SK-N-SH treated with all-trans-retinoic acid at 6 μM for 48 hours (cell line): ENCODE results near the gene COL4A4.

Experiments used
- ATAC-seq: fragments of 200-7000 bp; cut with Tn5 transposase; 3 replicates; pipeline ENCODE4 v1.9.1; 2020; ENCODE audit warnings: mild to moderate bottlenecking, moderate library complexity
- ARNTL ChIP-seq: fragments of 450-650 bp; formaldehyde crosslinking; IDR thresholded peaks from 2 replicates; pipeline ENCODE4 v1.5.0; 2020; ENCODE audit warnings: low read depth, mild to moderate bottlenecking, moderate library complexity, borderline replicate concordance
- BACH2 ChIP-seq: fragments of 250-450 bp; sonication (Bioruptor Pico); IDR thresholded peaks from 2 replicates; pipeline ENCODE4 v1.9.0; 2021; ENCODE audit warnings: mild to moderate bottlenecking, borderline replicate concordance
- ESRRG ChIP-seq: fragments of 250-450 bp; sonication (Bioruptor Pico); IDR thresholded peaks from 2 replicates; pipeline ENCODE4 v1.6.1; 2021; ENCODE audit warnings: mild to moderate bottlenecking
- GLIS3 ChIP-seq: fragments of 250-450 bp; sonication (Bioruptor Pico); IDR thresholded peaks from 2 replicates; pipeline ENCODE4 v1.5.0; 2020; ENCODE audit warnings: mild to moderate bottlenecking, moderate library complexity
- OSR1 ChIP-seq: fragments of 250-450 bp; sonication (Bioruptor Pico); IDR thresholded peaks from 2 replicates; pipeline ENCODE4 v1.8.0; 2022; ENCODE audit warnings: moderate library complexity, mild to moderate bottlenecking, inconsistent platforms
- PPARA ChIP-seq: fragments of 250-450 bp; sonication (Bioruptor Pico); IDR thresholded peaks from 2 replicates; pipeline ENCODE4 v1.5.0; 2020; ENCODE audit warnings: mild to moderate bottlenecking, borderline replicate concordance
- RARB ChIP-seq: fragments of 250-450 bp; sonication (Bioruptor Pico); IDR thresholded peaks from 2 replicates; pipeline ENCODE4 v1.8.0; 2021; ENCODE audit warnings: mild to moderate bottlenecking, moderate library complexity
- SNAI2 ChIP-seq: fragments of 250-450 bp; sonication (Bioruptor Pico); IDR thresholded peaks from 2 replicates; pipeline ENCODE4 v1.5.0; 2020; ENCODE audit warnings: mild to moderate bottlenecking, moderate library complexity
- TOX ChIP-seq: fragments of 250-450 bp; sonication (Bioruptor Pico); IDR thresholded peaks from 2 replicates; pipeline ENCODE4 v1.8.0; 2021; ENCODE audit warnings: mild to moderate bottlenecking, moderate library complexity, borderline replicate concordance
- ZFP3 ChIP-seq: fragments of 250-450 bp; sonication (Bioruptor Pico); IDR thresholded peaks from 2 replicates; pipeline ENCODE4 v1.5.0; 2020; ENCODE audit warnings: mild to moderate bottlenecking, moderate library complexity
- ZFP30 ChIP-seq: fragments of 450-650 bp; formaldehyde crosslinking; IDR thresholded peaks from 2 replicates; pipeline ENCODE4 v1.5.0; 2022; ENCODE audit warnings: mild to moderate bottlenecking, moderate library complexity
- ZNF565 ChIP-seq: fragments of 450-650 bp; formaldehyde crosslinking; conservative IDR thresholded peaks from 2 replicates; pipeline ENCODE4 v1.5.0; 2020; ENCODE audit warnings: low read depth, mild to moderate bottlenecking, moderate library complexity
- ZNF70 ChIP-seq: fragments of 450-650 bp; formaldehyde crosslinking; IDR thresholded peaks from 2 replicates; pipeline ENCODE4 v1.5.0; 2020; ENCODE audit warnings: mild to moderate bottlenecking, moderate library complexity
- ZNF8 ChIP-seq: fragments of 450-650 bp; formaldehyde crosslinking; IDR thresholded peaks from 2 replicates; pipeline ENCODE4 v1.5.0; 2020; ENCODE audit warnings: mild to moderate bottlenecking, moderate library complexity
- TF ChIP-seq, protein P1 (sequence below): fragments of 250-450 bp; sonication (Bioruptor Pico); IDR thresholded peaks from 2 replicates; pipeline ENCODE4 v1.5.1; 2021; ENCODE audit warnings: mild to moderate bottlenecking, moderate library complexity
- TF ChIP-seq, protein P2 (sequence below): fragments of 250-450 bp; sonication (Bioruptor Pico); IDR thresholded peaks from 2 replicates; pipeline ENCODE4 v1.8.0; 2020; ENCODE audit warnings: mild to moderate bottlenecking, moderate library complexity, borderline replicate concordance
- TF ChIP-seq, protein P3 (sequence below): fragments of 250-450 bp; sonication (Bioruptor Pico); IDR thresholded peaks from 2 replicates; pipeline ENCODE4 v1.5.0; 2020; ENCODE audit warnings: mild to moderate bottlenecking, moderate library complexity
- TF ChIP-seq, protein P4 (sequence below): fragments of 250-450 bp; sonication (Bioruptor Pico); IDR thresholded peaks from 2 replicates; pipeline ENCODE4 v1.5.1; 2020; ENCODE audit warnings: low read depth, mild to moderate bottlenecking, moderate library complexity

COL4A4 gene

DNA sequence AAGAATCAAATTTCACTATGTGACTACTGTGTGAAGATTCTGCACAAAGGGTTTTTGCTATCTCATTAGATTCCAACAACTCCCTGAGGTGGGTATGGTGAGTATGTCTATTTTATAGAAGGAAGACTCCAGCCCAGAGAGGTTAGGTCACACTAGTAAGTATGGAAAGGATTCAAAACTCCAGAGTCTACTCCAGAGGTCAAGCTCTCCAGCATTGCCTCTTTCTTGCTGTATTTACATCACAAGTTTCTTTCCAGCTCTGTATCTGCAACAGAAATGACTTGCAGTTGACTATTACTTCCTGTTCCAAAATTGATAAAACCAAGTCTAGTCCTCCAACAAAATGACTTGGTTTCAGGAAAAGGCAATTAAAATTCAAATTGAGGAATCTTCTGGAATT is 2.1 kb downstream of the COL4A4 start:
- no peak for TF ChIP-seq BACH2 (CRISPR knock-in tag)
- TF ChIP-seq, all 23 proteins: peak for 0
- ATAC-seq, result no peak

DNA sequence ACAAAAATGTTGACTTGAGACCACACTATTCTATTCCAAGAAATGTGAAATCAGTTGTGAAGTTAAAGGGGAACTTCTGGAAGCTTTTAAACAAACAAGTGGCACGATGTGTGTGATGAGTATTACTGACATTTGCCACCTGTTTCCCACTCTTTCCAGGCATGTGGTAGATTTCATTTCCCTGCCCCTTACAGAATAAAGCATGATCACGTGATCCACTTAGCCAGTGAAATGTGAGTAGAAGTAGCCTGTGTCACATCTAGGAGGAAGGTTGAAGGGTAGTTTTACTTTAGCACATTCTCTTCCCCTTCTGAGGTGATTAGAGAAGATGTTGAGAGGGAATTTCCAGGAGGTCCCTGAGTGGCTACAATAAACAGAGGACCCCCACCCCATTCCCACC is 3.8 kb downstream of the COL4A4 start:
- no peak for ATAC-seq
- no peak for TF ChIP-seq PPARA
- TF ChIP-seq ZNF70 (CRISPR knock-in tag), result no peak
- TF ChIP-seq GLIS3 (CRISPR knock-in tag), result no peak
- TF ChIP-seq ESRRG (CRISPR knock-in tag), result no peak
- no peak for TF ChIP-seq ZNF565 (CRISPR knock-in tag)
- TF ChIP-seq, protein P1, sequence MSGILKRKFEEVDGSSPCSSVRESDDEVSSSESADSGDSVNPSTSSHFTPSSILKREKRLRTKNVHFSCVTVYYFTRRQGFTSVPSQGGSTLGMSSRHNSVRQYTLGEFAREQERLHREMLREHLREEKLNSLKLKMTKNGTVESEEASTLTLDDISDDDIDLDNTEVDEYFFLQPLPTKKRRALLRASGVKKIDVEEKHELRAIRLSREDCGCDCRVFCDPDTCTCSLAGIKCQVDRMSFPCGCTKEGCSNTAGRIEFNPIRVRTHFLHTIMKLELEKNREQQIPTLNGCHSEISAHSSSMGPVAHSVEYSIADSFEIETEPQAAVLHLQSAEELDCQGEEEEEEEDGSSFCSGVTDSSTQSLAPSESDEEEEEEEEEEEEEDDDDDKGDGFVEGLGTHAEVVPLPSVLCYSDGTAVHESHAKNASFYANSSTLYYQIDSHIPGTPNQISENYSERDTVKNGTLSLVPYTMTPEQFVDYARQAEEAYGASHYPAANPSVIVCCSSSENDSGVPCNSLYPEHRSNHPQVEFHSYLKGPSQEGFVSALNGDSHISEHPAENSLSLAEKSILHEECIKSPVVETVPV (CRISPR knock-in tag), result no peak
- TF ChIP-seq, protein P2, sequence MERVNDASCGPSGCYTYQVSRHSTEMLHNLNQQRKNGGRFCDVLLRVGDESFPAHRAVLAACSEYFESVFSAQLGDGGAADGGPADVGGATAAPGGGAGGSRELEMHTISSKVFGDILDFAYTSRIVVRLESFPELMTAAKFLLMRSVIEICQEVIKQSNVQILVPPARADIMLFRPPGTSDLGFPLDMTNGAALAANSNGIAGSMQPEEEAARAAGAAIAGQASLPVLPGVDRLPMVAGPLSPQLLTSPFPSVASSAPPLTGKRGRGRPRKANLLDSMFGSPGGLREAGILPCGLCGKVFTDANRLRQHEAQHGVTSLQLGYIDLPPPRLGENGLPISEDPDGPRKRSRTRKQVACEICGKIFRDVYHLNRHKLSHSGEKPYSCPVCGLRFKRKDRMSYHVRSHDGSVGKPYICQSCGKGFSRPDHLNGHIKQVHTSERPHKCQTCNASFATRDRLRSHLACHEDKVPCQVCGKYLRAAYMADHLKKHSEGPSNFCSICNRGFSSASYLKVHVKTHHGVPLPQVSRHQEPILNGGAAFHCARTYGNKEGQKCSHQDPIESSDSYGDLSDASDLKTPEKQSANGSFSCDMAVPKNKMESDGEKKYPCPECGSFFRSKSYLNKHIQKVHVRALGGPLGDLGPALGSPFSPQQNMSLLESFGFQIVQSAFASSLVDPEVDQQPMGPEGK (CRISPR knock-in tag), result no peak
- no peak for TF ChIP-seq RARB (CRISPR knock-in tag)
- TF ChIP-seq ZFP30 (CRISPR knock-in tag), result no peak
- TF ChIP-seq ZFP3 (CRISPR knock-in tag), result no peak
- TF ChIP-seq TOX (CRISPR knock-in tag), result no peak
- no peak for TF ChIP-seq ARNTL
- TF ChIP-seq, protein P3, sequence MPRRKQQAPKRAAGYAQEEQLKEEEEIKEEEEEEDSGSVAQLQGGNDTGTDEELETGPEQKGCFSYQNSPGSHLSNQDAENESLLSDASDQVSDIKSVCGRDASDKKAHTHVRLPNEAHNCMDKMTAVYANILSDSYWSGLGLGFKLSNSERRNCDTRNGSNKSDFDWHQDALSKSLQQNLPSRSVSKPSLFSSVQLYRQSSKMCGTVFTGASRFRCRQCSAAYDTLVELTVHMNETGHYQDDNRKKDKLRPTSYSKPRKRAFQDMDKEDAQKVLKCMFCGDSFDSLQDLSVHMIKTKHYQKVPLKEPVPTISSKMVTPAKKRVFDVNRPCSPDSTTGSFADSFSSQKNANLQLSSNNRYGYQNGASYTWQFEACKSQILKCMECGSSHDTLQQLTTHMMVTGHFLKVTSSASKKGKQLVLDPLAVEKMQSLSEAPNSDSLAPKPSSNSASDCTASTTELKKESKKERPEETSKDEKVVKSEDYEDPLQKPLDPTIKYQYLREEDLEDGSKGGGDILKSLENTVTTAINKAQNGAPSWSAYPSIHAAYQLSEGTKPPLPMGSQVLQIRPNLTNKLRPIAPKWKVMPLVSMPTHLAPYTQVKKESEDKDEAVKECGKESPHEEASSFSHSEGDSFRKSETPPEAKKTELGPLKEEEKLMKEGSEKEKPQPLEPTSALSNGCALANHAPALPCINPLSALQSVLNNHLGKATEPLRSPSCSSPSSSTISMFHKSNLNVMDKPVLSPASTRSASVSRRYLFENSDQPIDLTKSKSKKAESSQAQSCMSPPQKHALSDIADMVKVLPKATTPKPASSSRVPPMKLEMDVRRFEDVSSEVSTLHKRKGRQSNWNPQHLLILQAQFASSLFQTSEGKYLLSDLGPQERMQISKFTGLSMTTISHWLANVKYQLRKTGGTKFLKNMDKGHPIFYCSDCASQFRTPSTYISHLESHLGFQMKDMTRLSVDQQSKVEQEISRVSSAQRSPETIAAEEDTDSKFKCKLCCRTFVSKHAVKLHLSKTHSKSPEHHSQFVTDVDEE (CRISPR knock-in tag), result no peak
- no peak for TF ChIP-seq BACH2 (CRISPR knock-in tag)
- TF ChIP-seq, protein P4, sequence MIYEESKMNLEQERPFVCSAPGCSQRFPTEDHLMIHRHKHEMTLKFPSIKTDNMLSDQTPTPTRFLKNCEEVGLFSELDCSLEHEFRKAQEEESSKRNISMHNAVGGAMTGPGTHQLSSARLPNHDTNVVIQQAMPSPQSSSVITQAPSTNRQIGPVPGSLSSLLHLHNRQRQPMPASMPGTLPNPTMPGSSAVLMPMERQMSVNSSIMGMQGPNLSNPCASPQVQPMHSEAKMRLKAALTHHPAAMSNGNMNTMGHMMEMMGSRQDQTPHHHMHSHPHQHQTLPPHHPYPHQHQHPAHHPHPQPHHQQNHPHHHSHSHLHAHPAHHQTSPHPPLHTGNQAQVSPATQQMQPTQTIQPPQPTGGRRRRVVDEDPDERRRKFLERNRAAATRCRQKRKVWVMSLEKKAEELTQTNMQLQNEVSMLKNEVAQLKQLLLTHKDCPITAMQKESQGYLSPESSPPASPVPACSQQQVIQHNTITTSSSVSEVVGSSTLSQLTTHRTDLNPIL (CRISPR knock-in tag), result no peak
- no peak for TF ChIP-seq SNAI2 (CRISPR knock-in tag)

DNA sequence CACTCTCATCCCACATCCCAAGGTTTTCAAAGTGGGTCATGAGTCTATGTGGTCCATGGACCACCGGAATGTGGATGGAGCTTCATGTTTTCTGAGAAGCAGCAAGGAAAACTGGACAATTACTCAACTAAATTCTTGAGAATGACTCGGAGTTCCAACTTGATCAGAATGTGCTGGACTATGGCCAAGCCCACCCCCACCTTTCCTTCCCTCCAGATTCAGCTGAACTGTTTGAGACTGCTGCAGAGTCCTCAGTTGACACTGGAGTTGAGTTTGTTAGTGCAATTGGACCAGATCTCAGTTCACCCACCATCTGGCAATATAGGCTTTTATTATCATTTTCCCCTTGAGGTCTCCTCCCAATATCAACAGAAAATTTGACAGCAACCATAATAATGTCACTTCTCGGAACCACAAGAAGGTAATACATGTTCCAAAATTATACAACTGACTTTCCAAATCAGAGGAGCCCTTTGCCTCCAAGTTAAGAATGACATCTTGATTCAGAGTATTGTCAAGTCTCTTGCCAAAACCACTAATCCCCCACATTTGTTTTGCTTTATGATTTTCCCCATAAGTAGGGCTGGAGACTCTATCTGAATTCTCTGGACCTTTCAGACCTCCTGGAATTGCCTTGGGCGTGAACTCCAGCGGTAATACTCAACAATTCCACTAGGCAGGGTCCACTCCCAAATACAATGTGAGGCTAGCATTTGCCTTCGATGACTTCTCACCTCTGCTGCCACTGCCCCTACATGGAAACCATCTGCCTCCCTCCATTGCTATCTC is 8.8 kb downstream of the COL4A4 start:
- ATAC-seq, result no peak
- no peak for TF ChIP-seq OSR1 (CRISPR knock-in tag)
- TF ChIP-seq ARNTL, result no peak
- TF ChIP-seq RARB (CRISPR knock-in tag), result no peak
- TF ChIP-seq, protein P3 (CRISPR knock-in tag), result no peak
- TF ChIP-seq PPARA, result no peak
- no peak for TF ChIP-seq ZFP30 (CRISPR knock-in tag)
- no peak for TF ChIP-seq BACH2 (CRISPR knock-in tag)
- TF ChIP-seq TOX (CRISPR knock-in tag), result no peak
- TF ChIP-seq, protein P2 (CRISPR knock-in tag), result no peak
- no peak for TF ChIP-seq ZNF8 (CRISPR knock-in tag)
- TF ChIP-seq, protein P1 (CRISPR knock-in tag), result no peak
- no peak for TF ChIP-seq ZNF70 (CRISPR knock-in tag)
- TF ChIP-seq, protein P4 (CRISPR knock-in tag), result no peak
- no peak for TF ChIP-seq ZFP3 (CRISPR knock-in tag)
- TF ChIP-seq ESRRG (CRISPR knock-in tag), result no peak
